GM11168 (cell line): ENCODE results near the gene MRPS11.
"Not testable (repeated sequence)": the region's sequence is repeated elsewhere in the genome, so short reads cannot be mapped to it uniquely, and the experiment has no call there.

Experiments
- in situ Hi-C: fragments of 300-500 bp; cut with MboI; formaldehyde crosslinking; loops from one replicate; pipeline ENCODE4 v1.12.0; 2022; ENCODE audit warnings: low sequenced_read_pairs; ENCODE audit not compliant: unreplicated experiment

The MRPS11 gene

DNA sequence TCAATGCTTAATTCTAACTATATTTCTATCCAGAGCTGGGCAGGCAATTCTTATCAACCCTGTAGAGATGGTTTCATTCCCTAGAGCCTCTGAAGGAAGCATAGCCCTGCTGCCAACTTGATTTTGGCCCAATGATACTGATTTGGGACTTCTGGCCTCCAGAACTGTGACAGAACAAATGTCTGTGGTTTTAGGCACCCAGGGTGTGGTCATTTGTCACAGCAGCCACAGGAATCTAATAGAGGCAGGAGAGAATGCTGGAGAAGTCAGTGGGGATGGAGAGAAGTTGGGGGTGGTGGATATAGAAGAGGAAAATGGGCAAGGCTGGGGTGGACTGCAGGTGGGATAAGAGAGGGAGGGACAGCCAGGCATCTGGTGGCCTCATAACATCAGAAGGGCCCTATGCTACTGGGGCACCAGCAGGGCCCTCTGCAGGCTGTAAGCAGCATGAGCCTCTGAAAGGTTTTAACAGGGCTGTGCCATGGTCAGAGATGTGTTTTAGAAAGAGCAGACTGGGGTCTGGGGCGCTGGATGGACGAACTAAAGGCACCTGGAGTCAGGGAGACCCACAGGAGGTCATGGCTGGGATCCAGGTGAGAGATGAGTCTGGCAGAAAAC, 19.8 kb downstream of the MRPS11 start:
- in situ Hi-C loops = loop anchor here (25.0 kb wide), 1 partner anchor 350 kb away; no protein-coding TSS in a partner anchor

DNA sequence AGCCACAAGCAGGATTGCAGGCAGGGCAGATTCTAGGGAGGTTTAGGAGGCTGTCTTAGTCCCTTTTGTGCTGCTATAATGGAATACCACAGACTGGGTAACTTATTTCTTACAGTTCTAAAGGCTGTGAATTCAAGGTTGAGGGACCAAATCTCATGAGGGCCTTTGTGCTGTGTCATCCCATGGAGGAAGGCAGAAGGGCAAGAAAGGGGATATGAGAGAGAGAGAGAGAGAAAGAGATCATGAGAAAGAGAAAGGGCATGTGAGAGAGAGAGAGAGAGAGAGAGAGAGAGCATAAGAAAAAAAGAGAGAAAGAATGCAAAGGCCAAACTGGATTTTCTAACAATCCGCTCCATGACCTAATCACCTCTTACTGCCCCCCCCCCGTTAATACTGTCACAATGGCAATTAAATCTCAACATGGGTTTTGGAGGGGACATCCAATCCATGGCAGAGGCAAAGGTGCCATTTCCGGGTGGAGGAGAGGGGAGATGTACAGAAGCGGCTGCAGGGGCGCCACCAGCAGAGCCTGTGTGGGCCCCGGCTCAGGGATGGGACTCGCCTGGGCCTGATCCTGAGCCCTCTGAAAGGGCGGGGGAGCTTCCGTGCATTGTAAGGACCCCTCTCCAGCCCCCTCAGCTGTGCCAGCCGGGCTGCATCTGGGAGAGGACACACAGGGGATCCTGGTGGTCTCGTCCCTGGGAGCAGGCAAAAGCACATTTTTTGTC, 20.5 kb downstream of the MRPS11 start:
- in situ Hi-C loops = loop anchor here (25.0 kb wide), 1 partner anchor 349 kb away; no protein-coding TSS in a partner anchor

GRCh38 chr15:88489321-88489720, 21.8 kb downstream of the MRPS11 start:
- in situ Hi-C loops = loop anchor here (25.0 kb wide), 1 partner anchor 348 kb away; no protein-coding TSS in a partner anchor

DNA sequence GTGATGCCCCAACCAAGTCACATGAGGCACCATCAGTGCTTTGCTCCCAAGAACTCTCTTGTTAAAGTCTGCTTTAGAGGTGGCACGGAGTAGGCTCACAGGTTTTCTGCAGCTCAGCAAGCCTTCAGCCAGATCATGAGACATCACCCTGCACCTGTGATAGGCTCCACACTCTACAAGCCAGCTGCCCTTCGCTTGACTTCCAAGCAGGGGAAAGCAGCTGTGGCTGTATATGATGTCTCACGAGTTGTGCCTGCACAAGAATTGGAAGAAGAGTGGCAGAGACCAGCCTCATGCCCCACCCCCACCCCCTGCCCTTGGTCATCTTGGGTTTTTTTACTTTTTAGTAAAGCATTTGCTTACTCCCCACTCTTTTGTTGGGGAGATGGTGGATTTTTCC, 22.5 kb downstream of the MRPS11 start:
- in situ Hi-C loops = loop anchor here (25.0 kb wide), 1 partner anchor 347 kb away; no protein-coding TSS in a partner anchor

GRCh38 chr15:88491158-88491557, 23.6 kb downstream of the MRPS11 start:
- in situ Hi-C loops = loop anchor here (25.0 kb wide), 1 partner anchor 346 kb away; no protein-coding TSS in a partner anchor

DNA sequence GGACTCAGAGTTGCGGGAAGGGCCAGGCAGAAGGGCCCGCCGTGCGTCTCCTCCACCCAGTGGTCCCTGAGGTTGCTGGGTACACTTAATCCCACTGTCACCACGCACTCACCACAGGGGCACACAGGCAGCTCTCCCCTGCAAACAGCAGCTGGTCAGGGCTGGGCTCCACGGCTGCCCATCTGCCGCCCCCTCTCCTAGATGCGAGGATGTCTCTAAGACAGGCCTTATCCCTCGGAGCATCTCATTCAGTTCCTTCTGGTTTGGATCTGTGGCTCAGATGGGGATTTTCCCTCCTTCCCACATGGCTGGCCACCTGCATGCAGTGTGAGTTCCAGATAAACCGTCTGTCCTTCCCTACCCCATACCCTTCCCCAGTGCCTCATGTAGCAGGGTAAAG, 26.3 kb downstream of the MRPS11 start:
- in situ Hi-C loops = loop anchor here (25.0 kb wide), 1 partner anchor 343 kb away; no protein-coding TSS in a partner anchor

GRCh38 chr15:88497109-88497765, 29.7 kb downstream of the MRPS11 start:
- in situ Hi-C loops = loop anchor here (25.0 kb wide), 1 partner anchor 340 kb away; no protein-coding TSS in a partner anchor

GRCh38 chr15:88498996-88499395, 31.5 kb downstream of the MRPS11 start:
- in situ Hi-C loops = loop anchor here (25.0 kb wide), 1 partner anchor 338 kb away; no protein-coding TSS in a partner anchor

- in situ Hi-C loops = no loop called here
These were observed 36.9 kb downstream of the MRPS11 start for GRCh38 chr15:88504445-88504844.

GRCh38 chr15:88505721-88506120, 38.2 kb downstream of the MRPS11 start:
- in situ Hi-C loops = no loop called here

DNA sequence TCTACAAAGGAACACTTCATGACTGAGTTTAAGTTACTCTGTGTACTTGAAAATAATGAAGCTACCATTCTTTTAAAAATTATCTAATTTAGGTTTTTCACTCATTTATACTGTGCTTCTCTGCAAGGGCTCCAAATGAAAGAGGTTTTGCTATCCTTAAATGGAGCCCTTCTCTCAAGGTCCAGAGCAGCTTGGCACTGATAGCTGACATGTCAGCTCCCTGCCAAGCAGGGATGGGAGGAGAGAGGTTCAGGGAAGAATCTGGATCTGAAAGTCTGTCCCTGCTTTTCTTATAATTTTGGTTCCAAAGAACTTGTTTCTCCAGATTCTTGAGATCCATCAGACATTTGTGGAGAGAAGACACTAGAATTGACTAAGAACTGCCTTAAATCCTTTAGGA, 39.1 kb downstream of the MRPS11 start:
- in situ Hi-C loops = no loop called here

DNA sequence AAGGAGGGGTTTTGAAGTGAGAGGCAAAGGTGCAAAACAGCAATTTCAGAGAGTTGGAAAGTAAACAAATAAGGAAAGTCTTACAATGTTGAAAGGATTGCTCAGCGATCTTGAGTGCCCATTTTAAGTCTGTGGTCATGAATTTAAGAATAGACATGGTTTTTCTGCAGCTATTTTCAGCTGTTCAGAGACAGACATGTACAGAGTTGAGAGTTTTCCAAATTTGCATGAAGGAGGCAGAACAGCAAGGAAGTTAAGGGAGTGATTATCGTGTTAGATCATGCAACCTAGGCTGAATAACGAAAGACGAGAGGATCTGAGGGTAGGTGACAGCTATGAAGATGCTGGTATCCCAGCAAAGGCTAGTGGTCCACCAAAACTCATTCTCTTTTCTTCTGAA, 41.8 kb downstream of the MRPS11 start:
- in situ Hi-C loops = no loop called here

GRCh38 chr15:88509964-88510363, 42.5 kb downstream of the MRPS11 start:
- in situ Hi-C loops = no loop called here

GRCh38 chr15:88511161-88511560, 43.7 kb downstream of the MRPS11 start:
- in situ Hi-C loops = no loop called here

DNA sequence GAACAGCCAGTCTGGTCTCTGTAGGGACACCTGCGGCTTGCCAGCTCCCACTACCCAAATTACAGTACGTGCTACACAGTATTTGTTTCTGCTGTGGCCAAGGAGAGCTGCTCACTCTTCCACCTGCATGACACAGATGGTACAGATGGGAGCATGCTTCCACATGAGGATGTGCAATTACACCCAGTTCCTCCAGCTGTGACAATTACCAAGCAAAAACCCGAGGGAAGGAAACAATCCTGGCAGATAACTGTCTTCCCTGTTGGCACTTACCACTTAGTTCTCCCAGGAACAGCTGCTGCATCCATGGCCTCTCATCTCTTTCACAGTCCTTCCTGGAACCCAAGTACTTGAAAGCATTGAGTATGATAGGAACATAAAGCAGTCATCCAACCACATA, 44.6 kb downstream of the MRPS11 start:
- in situ Hi-C loops = no loop called here

- in situ Hi-C loops = no loop called here
These were observed 45.1 kb downstream of the MRPS11 start for GRCh38 chr15:88512601-88513000.

DNA sequence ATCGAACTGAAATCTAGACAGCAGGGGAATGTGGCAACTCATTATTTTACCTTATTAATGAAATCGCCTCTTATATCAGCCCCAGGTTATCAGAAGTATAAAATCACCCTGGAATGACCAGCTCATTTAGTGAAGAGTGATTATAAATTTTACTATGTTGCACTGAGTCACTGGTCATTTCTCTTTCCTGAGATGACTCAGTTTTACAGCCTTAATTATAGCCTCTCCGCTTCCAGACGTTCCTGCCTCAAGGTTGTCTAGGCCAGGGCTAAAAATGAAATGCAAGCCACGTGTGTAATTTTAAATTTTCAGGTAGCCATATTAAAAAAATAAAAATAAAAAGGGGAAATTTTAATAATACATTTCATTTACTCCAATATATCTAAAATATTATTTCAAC, 45.7 kb downstream of the MRPS11 start:
- in situ Hi-C loops = no loop called here

DNA sequence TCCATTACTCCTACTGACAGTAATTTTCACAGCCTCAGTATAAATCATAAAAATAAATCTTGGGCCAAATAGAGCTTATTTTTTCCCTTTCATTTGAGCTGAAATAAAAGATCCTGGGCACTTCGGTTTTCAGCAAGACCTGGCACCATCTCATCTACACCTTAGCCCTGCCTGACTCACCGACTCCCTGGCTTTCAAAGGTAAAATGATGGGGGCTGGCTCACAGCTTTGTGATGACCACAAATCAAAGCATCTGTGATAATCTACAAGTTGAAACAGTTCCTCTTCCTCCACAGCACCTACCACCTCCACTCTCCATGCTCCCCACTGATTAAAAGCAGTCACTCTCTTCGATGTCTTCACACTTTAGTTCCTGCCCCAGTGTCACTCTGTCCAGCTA, 51.4 kb downstream of the MRPS11 start:
- in situ Hi-C loops = no loop called here

- in situ Hi-C loops = not testable (repeated sequence)
These were observed 56.6 kb downstream of the MRPS11 start for GRCh38 chr15:88524094-88524493.

- in situ Hi-C loops = no loop called here
These were observed 57.9 kb downstream of the MRPS11 start for GRCh38 chr15:88525418-88525817.
